Neuronal stem cell (in vitro differentiated cells): Measurements from ENCODE around the gene TRIP4.
"Not testable (repeated sequence)": the region's sequence is repeated elsewhere in the genome, so short reads cannot be mapped to it uniquely, and the experiment has no call there.

Experiments
- DNase-seq: peaks from one replicate; pipeline ENCODE4 v3.0.0-alpha.2; 2013; ENCODE audit warnings: low spot score
- H2AFZ ChIP-seq: one replicate; pipeline ENCODE4 v1.6.1; 2013; ENCODE audit warnings: mild to moderate bottlenecking, low read length, inconsistent platforms
- H2AK5ac ChIP-seq: 2 replicates; pipeline ENCODE4 v1.6.1; 2013; ENCODE audit warnings: low read depth, mild to moderate bottlenecking, inconsistent platforms, low read length, moderate library complexity, mixed read lengths
- H2BK120ac ChIP-seq: 2 replicates; pipeline ENCODE4 v1.6.1; 2013; ENCODE audit warnings: low read depth, mild to moderate bottlenecking, inconsistent platforms, low read length, moderate library complexity, mixed read lengths
- H2BK12ac ChIP-seq: one replicate; pipeline ENCODE4 v1.6.1; 2013; ENCODE audit warnings: low read length, inconsistent platforms
- H2BK15ac ChIP-seq: 2 replicates; pipeline ENCODE4 v1.6.1; 2013; ENCODE audit warnings: mild to moderate bottlenecking, low read length, inconsistent platforms, mixed read lengths
- H2BK5ac ChIP-seq: one replicate; pipeline ENCODE4 v1.6.1; 2013; ENCODE audit warnings: inconsistent platforms, mild to moderate bottlenecking, low read length, moderate library complexity
- H3K14ac ChIP-seq: one replicate; pipeline ENCODE4 v1.6.1; 2013; ENCODE audit warnings: low read length, inconsistent platforms
- H3K18ac ChIP-seq: 2 replicates; pipeline ENCODE4 v1.6.1; 2013; ENCODE audit warnings: low read length, inconsistent platforms
- H3K23ac ChIP-seq: 2 replicates; pipeline ENCODE4 v1.6.1; 2013; ENCODE audit warnings: low read depth, mild to moderate bottlenecking, mixed read lengths, low read length, inconsistent platforms; ENCODE audit not compliant: poor library complexity
- H3K27ac ChIP-seq: replicated peaks from 3 replicates; pipeline ENCODE4 v1.5.1; 2013; ENCODE audit warnings: low read length, inconsistent platforms
- H3K27me3 ChIP-seq, 3 experiments: 2 replicates each; pipeline ENCODE4 v1.6.1; 2013; ENCODE audit warnings: low read length in 3 of 3, mild to moderate bottlenecking in 2 of 3, inconsistent platforms in 1 of 3, low read depth in 1 of 3, mixed read lengths in 1 of 3, moderate library complexity in 1 of 3; ENCODE audit not compliant: control insufficient read depth in 3 of 3, insufficient read depth in 3 of 3
- H3K36me3 ChIP-seq, 2 donors: replicated peaks in 1 of 2; 2 replicates each; pipeline ENCODE4 v1.6.1; 2013; ENCODE audit warnings: low read length in 2 of 2; ENCODE audit not compliant: control insufficient read depth in 2 of 2, insufficient read depth in 2 of 2
- H3K4ac ChIP-seq: 2 replicates; pipeline ENCODE4 v1.6.1; 2013; ENCODE audit warnings: inconsistent platforms, mild to moderate bottlenecking, low read length, moderate library complexity
- H3K4me1 ChIP-seq, 2 donors: 1 replicate in 1 of 2; 2 replicates in 1 of 2; pipeline ENCODE4 v1.6.1; 2013; ENCODE audit warnings: low read length in 2 of 2, low read depth in 1 of 2; ENCODE audit not compliant: control insufficient read depth in 2 of 2, insufficient read depth in 1 of 2
- H3K4me2 ChIP-seq: one replicate; pipeline ENCODE4 v1.6.1; 2013; ENCODE audit warnings: mild to moderate bottlenecking, low read length, inconsistent platforms; ENCODE audit not compliant: insufficient read depth, poor library complexity, severe bottlenecking
- H3K4me3 ChIP-seq, 2 donors: 2 replicates each; pipeline ENCODE4 v1.5.1; 2013; ENCODE audit warnings: low read length in 2 of 2, mild to moderate bottlenecking in 2 of 2, inconsistent platforms in 1 of 2, moderate library complexity in 1 of 2
- H3K79me1 ChIP-seq: one replicate; pipeline ENCODE4 v1.6.1; 2013; ENCODE audit warnings: low read depth, mild to moderate bottlenecking, inconsistent platforms, low read length, moderate library complexity
- H3K9ac ChIP-seq: one replicate; pipeline ENCODE4 v1.6.1; 2013; ENCODE audit warnings: mild to moderate bottlenecking, low read depth, low read length, inconsistent platforms; ENCODE audit not compliant: poor library complexity
- H3K9me3 ChIP-seq, 2 donors: replicated peaks in 1 of 2; 2 replicates each; pipeline versions ENCODE3 to v1.6.1; 2013; ENCODE audit warnings: low read length in 2 of 2, mild to moderate bottlenecking in 2 of 2, inconsistent platforms in 1 of 2, low read depth in 1 of 2, mixed read lengths in 1 of 2, moderate library complexity in 1 of 2; ENCODE audit not compliant: control insufficient read depth in 2 of 2, insufficient read depth in 1 of 2
- H4K8ac ChIP-seq: one replicate; pipeline ENCODE4 v1.6.1; 2013; ENCODE audit warnings: low read depth, mild to moderate bottlenecking, inconsistent platforms, low read length, moderate library complexity
- H4K91ac ChIP-seq: one replicate; pipeline ENCODE4 v1.6.1; 2013; ENCODE audit warnings: low read length, low read depth, mild to moderate bottlenecking, inconsistent platforms; ENCODE audit not compliant: poor library complexity
- WGBS, 2 donors: extraction: QIAGEN DNeasy Blood & Tissue Kit; methylation state at CpG; one replicate each; pipeline ENCODE4 v1.1.7; 2013; ENCODE audit warnings: missing lambda C conversion rate in 2 of 2, mixed read lengths in 1 of 2; ENCODE audit not compliant: insufficient read length in 2 of 2, insufficient replicate concordance in 1 of 2; ENCODE audit errors: extremely low coverage in 2 of 2; 5-methylcytosine and 5-hydroxymethylcytosine counted together

Gene TRIP4

GRCh38 chr15:64392471-64392870 lies 4.8 kb downstream of the TRIP4 start:
- H3K79me1 ChIP-seq, H3K4me1 ChIP-seq, H3K4me2 ChIP-seq, H3K18ac ChIP-seq, H4K91ac ChIP-seq, H3K23ac ChIP-seq, H2BK120ac ChIP-seq, H2BK12ac ChIP-seq, H2AFZ ChIP-seq, H2AK5ac ChIP-seq, H4K8ac ChIP-seq, H2BK15ac ChIP-seq, H3K14ac ChIP-seq, H3K9ac ChIP-seq, H2BK5ac ChIP-seq, H3K4ac ChIP-seq, H3K27me3 ChIP-seq, H3K27ac ChIP-seq, H3K9me3 ChIP-seq, DNase-seq, H3K4me3 ChIP-seq: not testable (repeated sequence)
- H3K36me3 ChIP-seq, result peaks cover under 1 to 42% of the 10 kb centered on the region in 2 donors
- no CpG with 5 or more reads among the region's 3 CpGs for WGBS, 2 donors

- H3K27ac ChIP-seq, result no peak overlapping the region
- H3K4me1 ChIP-seq, result no peaks in the 10 kb centered on the region
- H2AFZ ChIP-seq, result no peak overlapping the region
- no peak overlapping the region for H2AK5ac ChIP-seq
- no peak overlapping the region for H3K4ac ChIP-seq
- no peak for DNase-seq
- H3K9me3 ChIP-seq, result no peaks in the 10 kb centered on the region
- no peak overlapping the region for H2BK120ac ChIP-seq
- no peak overlapping the region for H3K9ac ChIP-seq
- no peaks in the 10 kb centered on the region for H3K79me1 ChIP-seq
- H3K36me3 ChIP-seq, result peaks cover 13 to 81% of the 10 kb centered on the region in 2 donors
- no peak overlapping the region for H3K14ac ChIP-seq
- no peak overlapping the region for H4K8ac ChIP-seq
- no peaks in the 10 kb centered on the region for H3K27me3 ChIP-seq
- no peak overlapping the region for H2BK12ac ChIP-seq
- H3K18ac ChIP-seq, result no peak overlapping the region
- no peak overlapping the region for H3K23ac ChIP-seq
- no peak overlapping the region for H3K4me3 ChIP-seq
- H4K91ac ChIP-seq, result no peak overlapping the region
- no peak overlapping the region for H2BK5ac ChIP-seq
- WGBS, 2 donors, result no CpG with 5 or more reads among the region's 5 CpGs
- H2BK15ac ChIP-seq, result no peak overlapping the region
- H3K4me2 ChIP-seq, result no peak overlapping the region
Measured at GRCh38 chr15:64396789-64397188, 9.2 kb downstream of the TRIP4 start.

DNA sequence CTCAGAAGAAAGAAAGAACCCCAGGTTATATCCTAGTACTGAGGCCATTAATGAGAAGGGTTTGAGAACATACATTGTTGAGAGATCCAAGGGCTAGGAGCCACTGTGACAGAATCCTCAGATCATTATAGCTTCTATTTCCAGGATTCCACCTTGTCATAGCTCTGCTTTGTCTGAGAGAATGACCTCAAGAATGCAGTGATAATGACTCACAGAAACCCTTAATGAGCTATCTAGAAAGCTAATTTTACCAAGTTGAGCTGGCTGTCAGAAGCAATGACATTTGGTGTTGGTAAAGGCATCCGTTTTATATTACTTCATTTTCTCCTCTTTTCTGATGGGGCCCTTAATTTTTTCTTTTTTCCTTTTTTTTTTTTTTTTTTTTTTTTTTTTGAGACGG lies 10.9 kb downstream of the TRIP4 start:
- Histone ChIP-seq H3K27ac (no peak overlapping the region), H2BK15ac (no peak overlapping the region), H4K8ac (no peak overlapping the region), H2BK12ac (no peak overlapping the region), H4K91ac (no peak overlapping the region), H3K23ac (no peak overlapping the region), H3K4me1 (no peaks in the 10 kb centered on the region), H3K9me3 (no peaks in the 10 kb centered on the region), H3K9ac (no peak overlapping the region), H2BK120ac (no peak overlapping the region), H3K4me2 (no peak overlapping the region), H3K79me1 (no peaks in the 10 kb centered on the region), H3K4me3 (no peak overlapping the region), H3K18ac (no peak overlapping the region), H3K36me3 (peaks cover 13 to 87% of the 10 kb centered on the region in 2 donors), H2AK5ac (no peak overlapping the region), H3K14ac (no peak overlapping the region), H3K4ac (no peak overlapping the region), H3K27me3 (no peaks in the 10 kb centered on the region), H2AFZ (no peak overlapping the region), H2BK5ac (no peak overlapping the region)
- DNase-seq, result no peak
- WGBS, 2 donors, result no CpG with 5 or more reads among the region's 2 CpGs

DNA sequence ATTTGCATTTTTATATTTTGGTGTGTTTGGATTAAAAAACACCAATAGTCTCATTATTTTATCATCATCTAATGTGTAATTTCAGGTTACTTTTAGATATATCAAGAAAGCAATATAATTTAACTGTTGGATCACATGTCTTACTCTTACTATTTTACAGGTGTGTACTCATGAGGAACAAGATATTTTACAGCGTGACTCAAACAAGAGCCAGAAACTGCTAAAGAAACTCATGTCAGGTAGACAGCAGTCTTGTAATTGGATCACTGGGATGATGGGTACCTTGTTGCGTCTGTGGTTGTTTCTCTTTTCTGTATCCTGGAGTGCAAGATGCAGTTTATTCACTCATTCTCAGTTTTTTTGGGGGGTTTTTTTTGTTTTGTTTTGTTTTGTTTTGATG lies 12.9 kb downstream of the TRIP4 start:
- Histone ChIP-seq H3K27me3 (no peaks in the 10 kb centered on the region), H3K36me3 (peaks cover 16 to 82% of the 10 kb centered on the region in 2 donors), H3K4me1 (no peaks in the 10 kb centered on the region), H2AK5ac (no peak overlapping the region), H3K18ac (no peak overlapping the region), H3K9ac (no peak overlapping the region), H4K91ac (no peak overlapping the region), H2BK12ac (no peak overlapping the region), H3K4me3 (no peak overlapping the region), H2BK120ac (no peak overlapping the region), H3K27ac (no peak overlapping the region), H3K14ac (no peak overlapping the region), H3K4ac (no peak overlapping the region), H3K4me2 (no peak overlapping the region), H3K9me3 (no peaks in the 10 kb centered on the region), H3K79me1 (no peaks in the 10 kb centered on the region), H3K23ac (no peak overlapping the region), H2BK5ac (no peak overlapping the region), H4K8ac (no peak overlapping the region), H2AFZ (no peak overlapping the region), H2BK15ac (no peak overlapping the region)
- WGBS, 2 donors, result no CpG with 5 or more reads among the region's 2 CpGs
- no peak for DNase-seq
